HEK293 (cell line): ENCODE data around the gene DUSP23.

ENCODE experiments used
- CTCF ChIA-PET: fragments of 350-600 bp; formaldehyde crosslinking; extraction: SDS; loops from one replicate; lab custom pipeline; 2021; ENCODE audit warnings: antibody characterized with exemption; lab: Yijun Ruan, JAX
- POLR2A ChIA-PET: fragments of 300-600 bp; formaldehyde crosslinking; extraction: SDS; loops from one replicate; lab custom pipeline; 2020; ENCODE audit warnings: antibody characterized with exemption, inconsistent platforms; lab: Yijun Ruan, JAX
- H3K27ac ChIP-seq: fragments of 200-500 bp; sonication (Bioruptor generic); 2 replicates; pipeline ENCODE4 v1.5.1; 2014; ENCODE audit warnings: low read depth, low read length, control low read depth, inconsistent platforms; ENCODE audit errors: extremely low read depth
- H3K36me3 ChIP-seq, 2 experiments: fragments of 200-500 bp in 1 of 2; sonication (Bioruptor generic) in 1 of 2; 1 replicate in 1 of 2; 2 replicates in 1 of 2; pipeline ENCODE4 v1.5.1; 2014 to 2017; ENCODE audit warnings: inconsistent platforms in 2 of 2, low read length in 2 of 2; ENCODE audit not compliant: control insufficient read depth in 2 of 2, insufficient read depth in 1 of 2
- H3K4me1 ChIP-seq: fragments of 200-500 bp; sonication (Bioruptor generic); 2 replicates; pipeline ENCODE4 v1.5.1; 2014; ENCODE audit warnings: mild to moderate bottlenecking, low read length, inconsistent platforms; ENCODE audit not compliant: control insufficient read depth, insufficient read depth
- H3K4me3 ChIP-seq: 2 replicates; pipeline ENCODE4 v1.5.1; 2011; ENCODE audit warnings: low read depth, mild to moderate bottlenecking, control low read depth, low read length, moderate library complexity
- H3K9me3 ChIP-seq: fragments of 200-500 bp; sonication (Bioruptor generic); 2 replicates; pipeline ENCODE4 v1.5.1; 2014; ENCODE audit warnings: low read depth, low read length, inconsistent platforms; ENCODE audit not compliant: control insufficient read depth, insufficient read depth
- HOXA7 ChIP-seq: sonication (generic); formaldehyde crosslinking; IDR thresholded peaks from 2 replicates; pipeline ENCODE4 v1.8.1; 2022; ENCODE audit warnings: missing genetic modification reagents, borderline replicate concordance
- HOXD13 ChIP-seq: sonication (generic); formaldehyde crosslinking; IDR thresholded peaks from 2 replicates; pipeline ENCODE4 v1.8.0; 2022; ENCODE audit warnings: missing genetic modification reagents, borderline replicate concordance
- SP7 ChIP-seq: fragments of 450-650 bp; formaldehyde crosslinking; IDR thresholded peaks from 2 replicates; pipeline ENCODE4 v1.5.1; 2016; ENCODE audit warnings: missing biosample characterization, missing genetic modification characterization
- ZFP41 ChIP-seq: fragments of 450-650 bp; formaldehyde crosslinking; IDR thresholded peaks from 2 replicates; pipeline ENCODE4 v1.5.1; 2016; ENCODE audit warnings: missing biosample characterization, missing genetic modification characterization, borderline replicate concordance
- ZNF157 ChIP-seq: fragments of 450-650 bp; formaldehyde crosslinking; IDR thresholded peaks from 2 replicates; pipeline ENCODE4 v1.5.1; 2016; ENCODE audit warnings: missing biosample characterization, missing genetic modification characterization
- ZNF174 ChIP-seq: fragments of 450-650 bp; formaldehyde crosslinking; IDR thresholded peaks from 2 replicates; pipeline ENCODE4 v1.5.0; 2017; ENCODE audit warnings: missing biosample characterization, mild to moderate bottlenecking, missing genetic modification characterization
- ZNF274 ChIP-seq, 2 experiments: fragments of 200-500 bp in 1 of 2; fragments of 450-650 bp in 1 of 2; sonication (Bioruptor generic) in 1 of 2; formaldehyde crosslinking in 1 of 2; IDR thresholded peaks; 2 replicates each; pipeline versions ENCODE4 v1.5.1 to v1.6.1; 2014 to 2016; ENCODE audit warnings: borderline replicate concordance in 1 of 2, inconsistent platforms in 1 of 2, low read length in 1 of 2, missing biosample characterization in 1 of 2, missing genetic modification characterization in 1 of 2
- ZNF426 ChIP-seq: fragments of 450-650 bp; formaldehyde crosslinking; IDR thresholded peaks from 2 replicates; pipeline ENCODE4 v1.5.1; 2017; ENCODE audit warnings: missing biosample characterization, missing genetic modification characterization, mild to moderate bottlenecking, inconsistent platforms, moderate library complexity
- ZNF677 ChIP-seq: fragments of 450-650 bp; IDR thresholded peaks from 2 replicates; pipeline ENCODE4 v1.5.0; 2018; ENCODE audit warnings: missing biosample characterization, mild to moderate bottlenecking, missing genetic modification characterization, moderate library complexity
- ZNF707 ChIP-seq: fragments of 450-650 bp; formaldehyde crosslinking; IDR thresholded peaks from 2 replicates; pipeline ENCODE4 v1.5.1; 2016; ENCODE audit warnings: missing biosample characterization, missing genetic modification characterization
- TF ChIP-seq, protein P1 (sequence below): fragments of 450-650 bp; formaldehyde crosslinking; IDR thresholded peaks from 2 replicates; pipeline ENCODE4 v1.5.1; 2016; ENCODE audit warnings: missing biosample characterization, missing genetic modification characterization
- TF ChIP-seq, protein P2 (sequence below): fragments of 450-650 bp; formaldehyde crosslinking; IDR thresholded peaks from 2 replicates; pipeline ENCODE4 v1.5.1; 2017; ENCODE audit warnings: missing biosample characterization, missing genetic modification characterization
- TF ChIP-seq, protein P3 (sequence below): fragments of 450-650 bp; formaldehyde crosslinking; IDR thresholded peaks from 2 replicates; pipeline ENCODE4 v1.5.1; 2016; ENCODE audit warnings: missing biosample characterization, missing genetic modification characterization
- TF ChIP-seq, protein P4 (sequence below): fragments of 450-650 bp; formaldehyde crosslinking; IDR thresholded peaks from 2 replicates; pipeline ENCODE4 v1.5.1; 2016; ENCODE audit warnings: missing biosample characterization, missing genetic modification characterization

DUSP23 gene

DNA sequence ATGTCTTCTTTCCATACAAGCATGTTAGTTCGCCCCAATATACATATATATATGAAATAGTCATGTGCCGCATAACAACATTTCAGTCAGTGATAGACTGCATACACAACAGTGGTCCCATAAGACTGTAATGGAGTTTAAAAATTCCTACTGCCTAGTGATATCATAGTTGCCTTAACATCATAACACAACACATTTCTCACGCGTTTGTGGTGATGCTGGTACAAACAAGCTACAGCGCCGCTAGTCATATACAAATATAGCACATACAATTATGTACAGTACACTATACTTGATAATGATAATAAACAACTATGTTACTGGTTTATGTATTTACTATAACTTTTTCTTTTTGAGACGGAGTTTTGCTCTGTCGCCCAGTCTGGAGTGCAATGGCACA lies 35.2 kb downstream of the DUSP23 start:
- no peak for TF ChIP-seq ZFP41
- H3K4me3 ChIP-seq, result no peak overlapping the region
- no peaks in the 10 kb centered on the region for H3K4me1 ChIP-seq
- H3K27ac ChIP-seq, result no peak overlapping the region
- CTCF ChIA-PET, result interaction anchor here (1.4 to 1.7 kb wide), 2 partner anchors 12 to 17 kb away, joined by 3 to 7 read pairs; no protein-coding TSS in a partner anchor
- no peaks in the 10 kb centered on the region for H3K36me3 ChIP-seq
- H3K9me3 ChIP-seq, result no peaks in the 10 kb centered on the region
- POLR2A ChIA-PET, result no interaction called here

DNA sequence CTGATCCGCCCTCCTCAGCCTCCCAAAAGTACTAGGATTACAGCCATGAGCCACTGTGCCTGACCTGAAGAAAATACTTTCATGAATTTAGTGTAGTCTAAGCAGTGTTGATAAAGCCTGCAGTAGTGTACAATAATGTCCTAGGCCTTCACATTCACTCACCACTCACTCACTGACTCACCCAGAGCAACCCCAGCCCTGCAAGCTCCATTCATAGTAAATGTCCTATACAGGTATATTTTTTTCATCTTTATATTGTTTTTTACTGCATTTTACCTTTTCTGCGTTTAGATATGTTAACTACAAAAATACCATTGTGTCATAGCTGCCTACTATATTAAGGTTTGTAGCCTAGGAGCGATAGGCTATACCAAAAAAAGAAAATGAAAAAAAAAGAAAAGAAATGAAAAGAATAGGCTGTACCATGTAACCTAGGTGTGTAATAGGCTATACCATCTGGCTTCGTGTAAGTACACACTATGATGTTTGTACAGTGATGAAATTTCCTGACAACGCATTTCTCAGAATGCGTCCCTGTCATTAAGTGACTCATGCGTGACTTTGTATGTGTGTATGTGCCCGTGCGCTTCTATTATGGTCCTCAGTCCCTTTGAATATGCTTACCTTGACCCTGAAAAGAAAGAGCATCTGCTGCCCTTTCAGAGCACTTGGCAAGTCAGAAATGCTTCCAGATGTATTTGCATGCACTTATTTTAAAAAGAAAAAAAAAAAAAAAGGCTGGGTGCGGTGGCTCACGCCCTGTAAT lies 36.7 kb downstream of the DUSP23 start:
- Histone ChIP-seq H3K27ac (no peak overlapping the region), H3K36me3 (no peaks in the 10 kb centered on the region), H3K4me3 (no peak overlapping the region), H3K9me3 (no peaks in the 10 kb centered on the region), H3K4me1 (no peaks in the 10 kb centered on the region)
- POLR2A ChIA-PET, result no interaction called here
- CTCF ChIA-PET, result interaction anchor here (0.6 to 1.7 kb wide), 3 partner anchors 15 to 73 kb away, joined by 4 to 7 read pairs (median 5); no protein-coding TSS in a partner anchor
- TF ChIP-seq, protein P1, sequence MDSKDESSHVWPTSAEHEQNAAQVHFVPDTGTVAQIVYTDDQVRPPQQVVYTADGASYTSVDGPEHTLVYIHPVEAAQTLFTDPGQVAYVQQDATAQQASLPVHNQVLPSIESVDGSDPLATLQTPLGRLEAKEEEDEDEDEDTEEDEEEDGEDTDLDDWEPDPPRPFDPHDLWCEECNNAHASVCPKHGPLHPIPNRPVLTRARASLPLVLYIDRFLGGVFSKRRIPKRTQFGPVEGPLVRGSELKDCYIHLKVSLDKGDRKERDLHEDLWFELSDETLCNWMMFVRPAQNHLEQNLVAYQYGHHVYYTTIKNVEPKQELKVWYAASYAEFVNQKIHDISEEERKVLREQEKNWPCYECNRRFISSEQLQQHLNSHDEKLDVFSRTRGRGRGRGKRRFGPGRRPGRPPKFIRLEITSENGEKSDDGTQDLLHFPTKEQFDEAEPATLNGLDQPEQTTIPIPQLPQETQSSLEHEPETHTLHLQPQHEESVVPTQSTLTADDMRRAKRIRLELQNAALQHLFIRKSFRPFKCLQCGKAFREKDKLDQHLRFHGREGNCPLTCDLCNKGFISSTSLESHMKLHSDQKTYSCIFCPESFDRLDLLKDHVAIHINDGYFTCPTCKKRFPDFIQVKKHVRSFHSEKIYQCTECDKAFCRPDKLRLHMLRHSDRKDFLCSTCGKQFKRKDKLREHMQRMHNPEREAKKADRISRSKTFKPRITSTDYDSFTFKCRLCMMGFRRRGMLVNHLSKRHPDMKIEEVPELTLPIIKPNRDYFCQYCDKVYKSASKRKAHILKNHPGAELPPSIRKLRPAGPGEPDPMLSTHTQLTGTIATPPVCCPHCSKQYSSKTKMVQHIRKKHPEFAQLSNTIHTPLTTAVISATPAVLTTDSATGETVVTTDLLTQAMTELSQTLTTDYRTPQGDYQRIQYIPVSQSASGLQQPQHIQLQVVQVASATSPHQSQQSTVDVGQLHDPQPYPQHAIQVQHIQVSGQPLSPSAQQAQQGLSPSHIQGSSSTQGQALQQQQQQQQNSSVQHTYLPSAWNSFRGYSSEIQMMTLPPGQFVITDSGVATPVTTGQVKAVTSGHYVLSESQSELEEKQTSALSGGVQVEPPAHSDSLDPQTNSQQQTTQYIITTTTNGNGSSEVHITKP (tag by site-specific recombination), result peak; percentile 34; the same call in 1 of the 2 replicates
- no peak for TF ChIP-seq ZNF157 (tag by site-specific recombination)

DNA sequence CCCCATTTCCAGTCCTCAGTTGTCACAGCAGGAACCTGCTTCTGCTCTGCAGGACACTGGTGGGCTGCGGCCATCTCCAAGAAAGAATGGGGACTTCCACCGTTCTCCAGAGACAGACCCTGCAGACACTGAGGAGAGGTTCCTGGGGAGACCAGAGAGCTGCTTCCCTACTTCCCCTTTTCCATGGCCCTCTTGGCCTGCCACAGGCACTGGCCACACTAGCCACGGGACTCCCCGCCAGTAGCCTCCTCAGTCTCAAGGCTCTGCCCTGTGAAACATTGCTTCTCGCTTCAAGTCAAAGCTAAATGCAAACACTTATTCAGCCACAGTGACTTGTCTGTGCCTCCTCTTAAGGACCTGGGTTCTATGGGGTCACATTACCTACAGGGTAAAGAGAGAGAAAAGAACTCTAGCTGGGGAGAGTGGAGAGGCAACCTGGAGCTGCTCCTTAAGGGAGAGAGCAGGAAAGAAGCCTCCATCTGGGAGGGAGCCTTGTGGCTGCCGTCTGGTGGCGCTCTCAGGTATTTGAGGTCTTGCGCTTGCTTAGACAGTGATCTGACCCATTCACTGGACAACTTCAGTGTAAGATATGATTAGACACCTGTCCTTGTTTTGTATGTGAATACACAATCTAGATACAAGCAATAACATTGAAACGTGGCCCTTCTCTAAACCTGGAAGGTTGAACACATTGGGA lies 40.6 kb downstream of the DUSP23 start:
- ChIA-PET POLR2A (no interaction called here), CTCF (interaction anchor here (0.6 to 2.5 kb wide), 7 partner anchors 8 to 670 kb away, joined by 3 to 15 read pairs (median 4); no protein-coding TSS in a partner anchor)
- no peak overlapping the region for H3K4me3 ChIP-seq
- H3K9me3 ChIP-seq, result no peaks in the 10 kb centered on the region
- H3K4me1 ChIP-seq, result no peaks in the 10 kb centered on the region
- H3K36me3 ChIP-seq, result no peaks in the 10 kb centered on the region
- no peak overlapping the region for H3K27ac ChIP-seq
- no peak for TF ChIP-seq ZNF677 (tag by site-specific recombination)
- TF ChIP-seq, protein P2, sequence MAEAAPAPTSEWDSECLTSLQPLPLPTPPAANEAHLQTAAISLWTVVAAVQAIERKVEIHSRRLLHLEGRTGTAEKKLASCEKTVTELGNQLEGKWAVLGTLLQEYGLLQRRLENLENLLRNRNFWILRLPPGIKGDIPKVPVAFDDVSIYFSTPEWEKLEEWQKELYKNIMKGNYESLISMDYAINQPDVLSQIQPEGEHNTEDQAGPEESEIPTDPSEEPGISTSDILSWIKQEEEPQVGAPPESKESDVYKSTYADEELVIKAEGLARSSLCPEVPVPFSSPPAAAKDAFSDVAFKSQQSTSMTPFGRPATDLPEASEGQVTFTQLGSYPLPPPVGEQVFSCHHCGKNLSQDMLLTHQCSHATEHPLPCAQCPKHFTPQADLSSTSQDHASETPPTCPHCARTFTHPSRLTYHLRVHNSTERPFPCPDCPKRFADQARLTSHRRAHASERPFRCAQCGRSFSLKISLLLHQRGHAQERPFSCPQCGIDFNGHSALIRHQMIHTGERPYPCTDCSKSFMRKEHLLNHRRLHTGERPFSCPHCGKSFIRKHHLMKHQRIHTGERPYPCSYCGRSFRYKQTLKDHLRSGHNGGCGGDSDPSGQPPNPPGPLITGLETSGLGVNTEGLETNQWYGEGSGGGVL (tag by site-specific recombination), result no peak
- TF ChIP-seq ZNF707, result no peak
- TF ChIP-seq, protein P3, sequence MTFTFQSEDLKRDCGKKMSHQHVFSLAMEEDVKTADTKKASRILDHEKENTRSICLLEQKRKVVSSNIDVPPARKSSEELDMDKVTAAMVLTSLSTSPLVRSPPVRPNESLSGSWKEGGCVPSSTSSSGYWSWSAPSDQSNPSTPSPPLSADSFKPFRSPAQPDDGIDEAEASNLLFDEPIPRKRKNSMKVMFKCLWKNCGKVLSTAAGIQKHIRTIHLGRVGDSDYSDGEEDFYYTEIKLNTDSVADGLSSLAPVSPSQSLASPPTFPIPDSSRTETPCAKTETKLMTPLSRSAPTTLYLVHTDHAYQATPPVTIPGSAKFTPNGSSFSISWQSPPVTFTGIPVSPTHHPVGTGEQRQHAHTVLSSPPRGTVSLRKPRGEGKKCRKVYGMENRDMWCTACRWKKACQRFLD (tag by site-specific recombination), result no peak
- no peak for TF ChIP-seq ZNF426
- no peak for TF ChIP-seq ZNF274 (IDR thresholded peaks at IDR 0.05; ENCODE audit: low read length)
- no peak for TF ChIP-seq ZNF274 (tag by site-specific recombination; IDR thresholded peaks at IDR 0.05; ENCODE audit: borderline replicate concordance)
- TF ChIP-seq, protein P4, sequence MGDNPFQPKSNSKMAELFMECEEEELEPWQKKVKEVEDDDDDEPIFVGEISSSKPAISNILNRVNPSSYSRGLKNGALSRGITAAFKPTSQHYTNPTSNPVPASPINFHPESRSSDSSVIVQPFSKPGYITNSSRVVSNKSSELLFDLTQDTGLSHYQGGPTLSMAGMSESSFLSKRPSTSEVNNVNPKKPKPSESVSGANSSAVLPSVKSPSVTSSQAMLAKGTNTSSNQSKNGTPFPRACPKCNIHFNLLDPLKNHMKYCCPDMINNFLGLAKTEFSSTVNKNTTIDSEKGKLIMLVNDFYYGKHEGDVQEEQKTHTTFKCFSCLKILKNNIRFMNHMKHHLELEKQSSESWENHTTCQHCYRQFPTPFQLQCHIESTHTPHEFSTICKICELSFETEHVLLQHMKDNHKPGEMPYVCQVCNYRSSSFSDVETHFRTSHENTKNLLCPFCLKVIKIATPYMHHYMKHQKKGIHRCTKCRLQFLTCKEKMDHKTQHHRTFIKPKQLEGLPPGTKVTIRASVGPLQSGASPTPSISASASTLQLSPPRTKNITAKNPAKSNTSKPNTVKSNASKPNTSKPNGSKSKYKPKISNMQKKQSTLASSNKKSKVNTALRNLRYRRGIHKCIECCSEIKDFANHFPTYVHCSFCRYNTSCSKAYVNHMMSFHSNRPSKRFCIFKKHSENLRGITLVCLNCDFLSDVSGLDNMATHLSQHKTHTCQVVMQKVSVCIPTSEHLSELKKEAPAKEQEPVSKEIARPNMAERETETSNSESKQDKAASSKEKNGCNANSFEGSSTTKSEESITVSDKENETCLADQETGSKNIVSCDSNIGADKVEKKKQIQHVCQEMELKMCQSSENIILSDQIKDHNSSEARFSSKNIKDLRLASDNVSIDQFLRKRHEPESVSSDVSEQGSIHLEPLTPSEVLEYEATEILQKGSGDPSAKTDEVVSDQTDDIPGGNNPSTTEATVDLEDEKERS (tag by site-specific recombination), result no peak
- no peak for TF ChIP-seq HOXD13 (CRISPR knock-in tag)
- no peak for TF ChIP-seq ZNF174 (tag by site-specific recombination)
- no peak for TF ChIP-seq SP7
- TF ChIP-seq HOXA7, result no peak
- TF ChIP-seq, all 188 proteins: peak for 0
